Measurements from ENCODE around the gene DYNLT2B. TPM values are rescaled to one million over a fixed set of nuclear protein-coding genes. Genes with fewer than 3 reads are reported as not detected.
"Not testable (repeated sequence)": the region's sequence is repeated elsewhere in the genome, so short reads cannot be mapped to it uniquely, and the experiment has no call there.

DYNLT2B gene
- total and polyA plus RNA-seq, 2 experiments from 2014 or later = 24.6 to 81.7 TPM

- no peaks in the 10 kb centered on the region for H3K4me1 ChIP-seq (ENCODE audit: low read depth)
- no peak for TF ChIP-seq CTCF (IDR thresholded peaks at IDR 0.05; ENCODE audit: low read depth, low read length)
- no peak for DNase-seq (ENCODE audit: low read depth in 1 of 2, low spot score in 1 of 2)
- H3K9me3 ChIP-seq (ENCODE audit: low read depth) = no peaks in the 10 kb centered on the region
- peaks cover 34% of the 10 kb centered on the region for H3K36me3 ChIP-seq
- no peak overlapping the region for H3K27ac ChIP-seq
- no peak overlapping the region for H3K4me3 ChIP-seq
- H3K27me3 ChIP-seq = no peaks in the 10 kb centered on the region
These were observed 57.3 kb downstream of the DYNLT2B start for GRCh38 chr3:196260784-196261183.

- peaks cover 34% of the 10 kb centered on the region for H3K36me3 ChIP-seq
- no peaks in the 10 kb centered on the region for H3K4me1 ChIP-seq (ENCODE audit: low read depth)
- no peak for TF ChIP-seq CTCF (IDR thresholded peaks at IDR 0.05; ENCODE audit: low read depth, low read length)
These were observed 62.3 kb downstream of the DYNLT2B start for GRCh38 chr3:196255776-196256175.

GRCh38 chr3:196254376-196255283 is 63.4 kb downstream of the DYNLT2B start:
- TF ChIP-seq CTCF (IDR thresholded peaks at IDR 0.05; ENCODE audit: low read depth, low read length) = no peak
- H3K4me3 ChIP-seq = no peak overlapping the region
- no peaks in the 10 kb centered on the region for H3K27me3 ChIP-seq

More at GRCh38 chr3:196255776-196256175, 62.3 kb downstream of the DYNLT2B start:
- H3K4me3 ChIP-seq = no peak overlapping the region
- H3K27ac ChIP-seq = peak overlapping the region; percentile 56
- DNase-seq (ENCODE audit: low read depth in 1 of 2, low spot score in 1 of 2) = no peak
- H3K9me3 ChIP-seq (ENCODE audit: low read depth) = no peaks in the 10 kb centered on the region
- no peaks in the 10 kb centered on the region for H3K27me3 ChIP-seq

DNA sequence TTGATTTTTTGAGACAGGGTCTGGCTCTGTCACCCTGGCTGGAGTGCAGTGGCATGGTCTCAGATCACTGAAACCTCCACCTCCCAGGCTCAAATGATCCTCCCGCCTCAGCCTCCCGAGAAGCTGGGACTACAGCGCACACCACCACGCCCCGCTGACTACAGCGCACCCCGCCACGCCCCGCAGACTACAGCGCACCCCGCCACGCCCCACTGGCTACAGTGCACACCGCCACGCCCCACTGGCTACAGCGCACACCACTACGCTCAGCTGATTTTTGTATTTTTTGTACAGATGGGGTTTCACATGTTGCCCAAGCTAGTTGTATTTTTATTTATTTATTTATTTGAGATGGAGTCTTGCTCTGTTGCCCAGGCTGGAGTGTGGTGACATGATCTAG is 66.1 kb downstream of the DYNLT2B start:
- no peaks in the 10 kb centered on the region for H3K27me3 ChIP-seq
- H3K36me3 ChIP-seq = peaks cover 34% of the 10 kb centered on the region
- no peak for DNase-seq (ENCODE audit: low read depth in 1 of 2, low spot score in 1 of 2)
- no peaks in the 10 kb centered on the region for H3K4me1 ChIP-seq (ENCODE audit: low read depth)
- no peak overlapping the region for H3K4me3 ChIP-seq
- no peaks in the 10 kb centered on the region for H3K9me3 ChIP-seq (ENCODE audit: low read depth)
- TF ChIP-seq CTCF (IDR thresholded peaks at IDR 0.05; ENCODE audit: low read depth, low read length) = no peak
- H3K27ac ChIP-seq = no peak overlapping the region

More at GRCh38 chr3:196254376-196255283, 63.4 kb downstream of the DYNLT2B start:
- Histone ChIP-seq H3K9me3 (ENCODE audit: low read depth) (no peaks in the 10 kb centered on the region), H3K27ac (peak overlapping the region; percentile 56), H3K4me1 (ENCODE audit: low read depth) (no peaks in the 10 kb centered on the region), H3K36me3 (peaks cover 29% of the 10 kb centered on the region)
- DNase-seq (ENCODE audit: low read depth in 1 of 2, low spot score in 1 of 2) = no peak

DNA sequence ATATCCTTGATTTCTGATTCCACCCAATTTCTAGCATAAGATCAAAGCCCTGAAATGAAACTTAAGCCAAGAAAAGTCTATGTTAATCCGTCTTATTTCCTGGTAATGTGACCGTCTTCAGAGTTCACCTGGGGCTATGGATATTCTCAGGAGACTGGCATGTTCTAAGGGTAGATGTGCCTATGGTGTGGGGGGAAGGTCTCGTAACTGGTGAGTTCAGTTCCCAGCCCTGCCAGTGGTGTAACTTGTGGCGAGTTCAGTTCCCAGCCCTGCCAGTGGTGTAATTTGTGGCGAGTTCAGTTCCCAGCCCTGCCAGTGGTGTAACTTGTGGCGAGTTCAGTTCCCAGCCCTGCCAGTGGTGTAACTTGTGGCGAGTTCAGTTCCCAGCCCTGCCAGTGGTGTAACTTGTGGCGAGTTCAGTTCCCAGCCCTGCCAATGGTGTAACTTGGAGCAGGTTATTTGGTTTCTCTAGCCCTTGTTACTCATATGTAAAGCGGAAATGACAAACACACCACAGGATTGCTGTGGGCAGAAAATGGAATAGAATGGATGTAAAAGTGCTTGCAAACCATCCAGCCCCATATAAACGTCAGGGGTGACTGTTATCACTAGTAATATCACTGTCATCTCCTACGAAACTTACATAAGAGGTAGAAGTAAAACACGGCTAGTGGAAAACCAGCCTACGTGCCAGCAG is 71.3 kb downstream of the DYNLT2B start:
- Histone ChIP-seq H3K4me3 (no peak overlapping the region), H3K36me3 (peaks cover 29% of the 10 kb centered on the region), H3K9me3 (ENCODE audit: low read depth) (no peaks in the 10 kb centered on the region), H3K4me1 (ENCODE audit: low read depth) (no peaks in the 10 kb centered on the region), H3K27me3 (no peaks in the 10 kb centered on the region), H3K27ac (no peak overlapping the region)
- peak in 1 of 2 donors; percentile 32 for DNase-seq (ENCODE audit: low read depth in 1 of 2, low spot score in 1 of 2)
- no peak for TF ChIP-seq CTCF (IDR thresholded peaks at IDR 0.05; ENCODE audit: low read depth, low read length)

- not testable (repeated sequence) for H3K27me3 ChIP-seq
- peaks cover 42% of the 10 kb centered on the region for H3K36me3 ChIP-seq
These were observed 73.9 kb downstream of the DYNLT2B start for GRCh38 chr3:196244166-196244565.

More at GRCh38 chr3:196244166-196244565, 73.9 kb downstream of the DYNLT2B start:
- DNase-seq (ENCODE audit: low read depth in 1 of 2, low spot score in 1 of 2); H3K9me3 ChIP-seq (ENCODE audit: low read depth); H3K27ac ChIP-seq; H3K4me1 ChIP-seq (ENCODE audit: low read depth); H3K4me3 ChIP-seq: not testable (repeated sequence)
